GM23338 (cell line): Measurements from ENCODE around the gene FAAP100. TPM values are rescaled to one million over a fixed set of nuclear protein-coding genes. Genes with fewer than 3 reads are reported as not detected.
A peak's percentile ranks its signal among the peaks of the same experiment; 100 is the strongest.

Experiments
- ATAC-seq: fragments of 200-7000 bp; cut with Tn5 transposase; 3 replicates; pipeline ENCODE4 v1.9.1; 2020
- DNase-seq: peaks from one replicate; pipeline ENCODE4 v3.0.0-alpha.2; 2015; ENCODE audit warnings: low spot score
- H2AFZ ChIP-seq: fragments of 200-600 bp; sonication (generic); 2 replicates; pipeline ENCODE4 v1.8.0; 2016; ENCODE audit warnings: antibody characterized with exemption, mild to moderate bottlenecking, moderate library complexity
- H3F3A ChIP-seq: fragments of 200-600 bp; sonication (generic); replicated peaks from 2 replicates; pipeline ENCODE4 v1.8.0; 2017; ENCODE audit warnings: antibody characterized with exemption, mixed run types, low read depth
- H3K27ac ChIP-seq: fragments of 200-600 bp; sonication (generic); 2 replicates; pipeline ENCODE4 v1.6.1; 2016; ENCODE audit warnings: low read depth
- H3K27me3 ChIP-seq: fragments of 200-600 bp; sonication (generic); 2 replicates; pipeline ENCODE4 v1.8.0; 2016; ENCODE audit warnings: mild to moderate bottlenecking, mixed run types, moderate library complexity; ENCODE audit not compliant: insufficient read depth
- H3K36me3 ChIP-seq: fragments of 200-600 bp; sonication (generic); 2 replicates; pipeline ENCODE4 v1.8.0; 2016; ENCODE audit warnings: mild to moderate bottlenecking; ENCODE audit not compliant: insufficient read depth
- H3K4me1 ChIP-seq: fragments of 200-600 bp; sonication (generic); 2 replicates; pipeline ENCODE4 v1.8.0; 2016; ENCODE audit warnings: mild to moderate bottlenecking, moderate library complexity; ENCODE audit not compliant: insufficient read depth
- H3K4me2 ChIP-seq: fragments of 200-600 bp; sonication (generic); 2 replicates; pipeline ENCODE4 v1.7.1; 2017; ENCODE audit warnings: mixed run types
- H3K4me3 ChIP-seq: fragments of 200-600 bp; sonication (generic); 2 replicates; pipeline ENCODE4 v1.6.1; 2016; ENCODE audit warnings: mixed run types
- H3K79me2 ChIP-seq: fragments of 200-600 bp; sonication (generic); replicated peaks from 2 replicates; pipeline ENCODE4 v1.8.0; 2017; ENCODE audit warnings: mild to moderate bottlenecking; ENCODE audit not compliant: insufficient read depth
- H3K9me2 ChIP-seq: fragments of 200-600 bp; sonication (generic); 2 replicates; pipeline ENCODE4 v1.8.0; 2017; ENCODE audit not compliant: insufficient read depth
- H4K20me1 ChIP-seq: fragments of 200-600 bp; sonication (generic); replicated peaks from 2 replicates; pipeline ENCODE4 v1.8.0; 2017; ENCODE audit warnings: mild to moderate bottlenecking; ENCODE audit not compliant: insufficient read depth
- H3K27ac Mint-ChIP-seq: 2 replicates; pipeline ENCODE4 v1.8.0; 2020; ENCODE audit warnings: inconsistent platforms, mild to moderate bottlenecking, moderate library complexity, mixed read lengths
- H3K27me3 Mint-ChIP-seq: 3 replicates; pipeline ENCODE4 v1.8.0; 2022; ENCODE audit warnings: low read depth, mild to moderate bottlenecking, moderate library complexity, mixed read lengths, inconsistent platforms; ENCODE audit not compliant: insufficient read depth, poor library complexity
- H3K36me3 Mint-ChIP-seq: 3 replicates; pipeline ENCODE4 v1.8.0; 2021; ENCODE audit warnings: low read depth, mild to moderate bottlenecking, inconsistent platforms, moderate library complexity, mixed read lengths
- H3K4me1 Mint-ChIP-seq: 3 replicates; pipeline ENCODE4 v1.8.0; 2020; ENCODE audit warnings: mild to moderate bottlenecking, inconsistent platforms, mixed read lengths
- H3K4me3 Mint-ChIP-seq: 3 replicates; pipeline ENCODE4 v1.8.0; 2021; ENCODE audit warnings: moderate library complexity, mild to moderate bottlenecking, inconsistent platforms, mixed read lengths
- H3K9me3 Mint-ChIP-seq: 3 replicates; pipeline ENCODE4 v1.8.0; 2020; ENCODE audit warnings: moderate library complexity, mild to moderate bottlenecking, inconsistent platforms, mixed read lengths
- CREB1 ChIP-seq: fragments of 250-450 bp; sonication (Bioruptor Pico); IDR thresholded peaks from 2 replicates; pipeline ENCODE4 v1.5.0; 2020; ENCODE audit warnings: low read depth, mild to moderate bottlenecking, moderate library complexity
- EZH2 ChIP-seq: fragments of 200-600 bp; sonication (generic); IDR thresholded peaks from one replicate; pipeline ENCODE4 v1.8.0; 2017; ENCODE audit warnings: antibody characterized with exemption, mild to moderate bottlenecking, low read depth; ENCODE audit not compliant: unreplicated experiment
- EZH2phosphoT487 ChIP-seq: fragments of 200-600 bp; sonication (generic); IDR thresholded peaks from one replicate; pipeline ENCODE4 v1.8.1; 2018; ENCODE audit warnings: antibody characterized with exemption; ENCODE audit not compliant: unreplicated experiment
- POLR2AphosphoS5 ChIP-seq: IDR thresholded peaks from 2 replicates; pipeline ENCODE4 v1.6.1; 2016; ENCODE audit warnings: antibody characterized with exemption, low read depth
- STAT1 ChIP-seq: IDR thresholded peaks from one replicate; pipeline ENCODE4 v1.6.1; 2016; ENCODE audit warnings: antibody characterized with exemption; ENCODE audit not compliant: unreplicated experiment
- ZNF114 ChIP-seq: fragments of 250-450 bp; sonication (Bioruptor Pico); IDR thresholded peaks from 2 replicates; pipeline ENCODE4 v1.5.0; 2020; ENCODE audit warnings: mild to moderate bottlenecking, moderate library complexity
- polyA plus RNA-seq: library from polyadenylated mRNA; unstranded; fragments of >200 nt; fragmentation: Nextera tagmentation; extraction: Ambion mirVana; gene quantifications from 2 replicates; pipeline ENCODE4 v1.2.1, GENCODE V29; 2016
- total RNA-seq: library from RNA; depleted of rRNA; stranded (reverse); fragments of >200 nt; shearing (Covaris generic); gene quantifications from 2 replicates; pipeline ENCODE4 v1.2.3, GENCODE V29; 2014
- TF ChIP-seq, protein P1 (sequence below), 2 experiments: fragments of 200-600 bp in 1 of 2; sonication (generic) in 1 of 2; conservative IDR thresholded peaks; 2 replicates each; pipeline versions ENCODE4 v1.5.1 to v1.6.1; 2016 to 2017; ENCODE audit warnings: antibody characterized with exemption in 2 of 2, low read depth in 2 of 2, mild to moderate bottlenecking in 2 of 2, moderate library complexity in 1 of 2
- TF ChIP-seq, protein P2 (sequence below): fragments of 250-450 bp; sonication (Bioruptor Pico); IDR thresholded peaks from 2 replicates; pipeline ENCODE4 v1.5.0; 2020; ENCODE audit warnings: mild to moderate bottlenecking, moderate library complexity
- TF ChIP-seq, protein P3 (sequence below): IDR thresholded peaks from 2 replicates; pipeline ENCODE4 v1.6.1; 2016; ENCODE audit warnings: antibody characterized with exemption

FAAP100 gene
- total and polyA plus RNA-seq, 2 experiments from 2014 or later, result 16.0 to 50.5 TPM

DNA sequence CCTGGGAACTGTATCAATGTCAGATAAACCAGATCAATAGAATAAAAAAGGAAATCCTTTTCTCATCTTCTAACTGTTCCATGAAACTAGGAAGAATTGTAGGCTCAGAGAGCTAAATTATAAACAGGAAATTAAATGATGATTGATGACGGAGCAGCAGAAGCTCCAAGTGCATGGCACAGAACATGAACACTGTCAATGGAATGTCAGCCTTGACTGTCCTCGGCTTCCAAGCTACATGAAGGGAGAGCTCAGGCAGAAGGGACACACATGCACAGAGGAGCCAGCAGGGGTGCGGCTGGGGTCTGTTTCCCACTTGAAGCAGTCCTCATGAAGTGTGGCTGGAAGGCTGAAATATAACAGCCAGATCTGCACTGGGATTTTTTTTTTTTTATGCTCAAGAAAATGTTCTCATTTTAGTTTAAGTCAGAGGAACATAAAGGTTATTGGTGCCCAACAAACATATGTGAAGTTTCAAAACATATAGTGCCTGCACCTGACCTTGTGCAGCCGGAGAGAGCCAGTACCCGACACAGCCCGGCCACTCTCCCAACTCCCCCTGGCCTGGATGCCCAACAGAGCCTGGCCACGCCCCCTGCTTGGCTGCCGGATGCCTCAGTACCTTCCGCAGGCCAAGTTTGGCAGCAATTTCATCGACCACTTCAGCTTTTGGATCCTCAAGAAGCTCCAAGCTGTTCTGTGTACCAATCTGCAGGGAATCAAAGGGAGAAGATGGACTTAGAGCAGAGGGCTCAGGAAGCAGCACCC is 47.8 kb upstream of the FAAP100 start:
- peaks cover 63% of the 10 kb centered on the region for H3K36me3 ChIP-seq
- H3K27me3 ChIP-seq, result no peaks in the 10 kb centered on the region
- Mint-ChIP-seq H3K27me3 (no peaks in the 10 kb centered on the region), H3K9me3 (no peaks in the 10 kb centered on the region), H3K36me3 (peaks cover 73% of the 10 kb centered on the region), H3K27ac (no peak overlapping the region), H3K4me1 (no peaks in the 10 kb centered on the region), H3K4me3 (no peak overlapping the region)
- peaks cover 29% of the 10 kb centered on the region for H4K20me1 ChIP-seq
- ATAC-seq, result no peak
- 0 out of 2 replicates have a peak, but pooled peaks cover 9% of the 10 kb centered on the region for H3K79me2 ChIP-seq
- H2AFZ ChIP-seq, result no peak overlapping the region
- peaks cover 20% of the 10 kb centered on the region for H3F3A ChIP-seq
- TF ChIP-seq ZNF114 (CRISPR knock-in tag) (no peak), EZH2phosphoT487 (no peak)
- TF ChIP-seq, protein P1, sequence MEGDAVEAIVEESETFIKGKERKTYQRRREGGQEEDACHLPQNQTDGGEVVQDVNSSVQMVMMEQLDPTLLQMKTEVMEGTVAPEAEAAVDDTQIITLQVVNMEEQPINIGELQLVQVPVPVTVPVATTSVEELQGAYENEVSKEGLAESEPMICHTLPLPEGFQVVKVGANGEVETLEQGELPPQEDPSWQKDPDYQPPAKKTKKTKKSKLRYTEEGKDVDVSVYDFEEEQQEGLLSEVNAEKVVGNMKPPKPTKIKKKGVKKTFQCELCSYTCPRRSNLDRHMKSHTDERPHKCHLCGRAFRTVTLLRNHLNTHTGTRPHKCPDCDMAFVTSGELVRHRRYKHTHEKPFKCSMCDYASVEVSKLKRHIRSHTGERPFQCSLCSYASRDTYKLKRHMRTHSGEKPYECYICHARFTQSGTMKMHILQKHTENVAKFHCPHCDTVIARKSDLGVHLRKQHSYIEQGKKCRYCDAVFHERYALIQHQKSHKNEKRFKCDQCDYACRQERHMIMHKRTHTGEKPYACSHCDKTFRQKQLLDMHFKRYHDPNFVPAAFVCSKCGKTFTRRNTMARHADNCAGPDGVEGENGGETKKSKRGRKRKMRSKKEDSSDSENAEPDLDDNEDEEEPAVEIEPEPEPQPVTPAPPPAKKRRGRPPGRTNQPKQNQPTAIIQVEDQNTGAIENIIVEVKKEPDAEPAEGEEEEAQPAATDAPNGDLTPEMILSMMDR (conservative IDR thresholded peaks at IDR 0.05; ENCODE audit: low read depth in 2 of 2), result no peak
- no peak overlapping the region for H3K4me2 ChIP-seq
- no peak overlapping the region for H3K4me3 ChIP-seq
- H3K27ac ChIP-seq, result no peak overlapping the region
- H3K9me2 ChIP-seq, result no peaks in the 10 kb centered on the region
- peak; percentile 20 for DNase-seq
- H3K4me1 ChIP-seq, result no peaks in the 10 kb centered on the region

DNA sequence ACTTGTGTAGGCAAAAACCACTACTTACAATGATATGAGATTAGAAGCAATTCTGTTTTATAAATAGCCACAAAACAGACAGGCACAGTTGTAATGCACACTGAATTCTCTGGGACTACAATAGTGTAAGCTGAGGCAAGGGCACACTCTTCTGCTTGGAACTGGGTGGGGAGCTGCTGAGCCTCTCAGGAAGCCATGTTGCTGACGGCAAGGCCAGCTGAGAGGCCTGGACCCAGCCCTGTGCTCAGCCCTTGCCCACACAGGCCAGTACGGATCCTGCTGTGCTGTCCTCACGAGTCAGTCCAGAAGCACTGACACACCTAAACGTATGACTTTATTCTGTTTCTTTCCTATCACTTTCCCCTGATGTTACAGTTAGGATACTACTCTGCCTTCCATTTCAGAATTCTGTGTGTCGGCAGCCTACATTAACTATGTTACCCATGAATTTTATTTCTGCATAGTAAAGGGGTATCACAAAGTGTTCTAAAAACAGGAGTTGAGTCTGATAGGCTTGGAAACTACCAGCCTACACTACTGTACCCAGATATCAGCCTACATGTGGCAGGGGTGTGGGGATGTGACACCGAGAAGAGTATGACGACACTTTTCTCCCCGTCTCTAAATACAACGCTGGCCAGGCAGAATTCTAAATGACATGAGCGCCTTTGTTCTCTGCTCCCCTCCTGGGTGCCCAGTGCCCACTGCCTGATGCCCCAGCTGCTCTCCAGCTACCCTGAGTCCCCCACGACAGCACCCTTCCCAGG is 41.1 kb upstream of the FAAP100 start:
- no peaks in the 10 kb centered on the region for H3K79me2 ChIP-seq
- peaks cover 14% of the 10 kb centered on the region for H4K20me1 ChIP-seq
- H3K9me3 Mint-ChIP-seq, result no peaks in the 10 kb centered on the region
- DNase-seq (no peak), ATAC-seq (no peak)
- H3K27me3 ChIP-seq, result no peaks in the 10 kb centered on the region
- no peak overlapping the region for H3K4me3 ChIP-seq
- no peaks in the 10 kb centered on the region for H3K4me1 Mint-ChIP-seq
- H3K27ac ChIP-seq, result no peak overlapping the region
- H2AFZ ChIP-seq, result no peak overlapping the region
- no peak overlapping the region for H3K4me2 ChIP-seq
- peaks cover 77% of the 10 kb centered on the region for H3K36me3 Mint-ChIP-seq
- H3K27ac Mint-ChIP-seq, result no peak overlapping the region
- peaks cover 8% of the 10 kb centered on the region; the same call in 1 of the 2 replicates for H3F3A ChIP-seq
- H3K36me3 ChIP-seq, result peaks cover 34% of the 10 kb centered on the region
- H3K4me3 Mint-ChIP-seq, result no peak overlapping the region
- peaks cover 9% of the 10 kb centered on the region for H3K27me3 Mint-ChIP-seq
- H3K9me2 ChIP-seq, result no peaks in the 10 kb centered on the region
- H3K4me1 ChIP-seq, result no peaks in the 10 kb centered on the region
- TF ChIP-seq CREB1 (CRISPR knock-in tag), result no peak
- no peak for TF ChIP-seq STAT1
- TF ChIP-seq, protein P2, sequence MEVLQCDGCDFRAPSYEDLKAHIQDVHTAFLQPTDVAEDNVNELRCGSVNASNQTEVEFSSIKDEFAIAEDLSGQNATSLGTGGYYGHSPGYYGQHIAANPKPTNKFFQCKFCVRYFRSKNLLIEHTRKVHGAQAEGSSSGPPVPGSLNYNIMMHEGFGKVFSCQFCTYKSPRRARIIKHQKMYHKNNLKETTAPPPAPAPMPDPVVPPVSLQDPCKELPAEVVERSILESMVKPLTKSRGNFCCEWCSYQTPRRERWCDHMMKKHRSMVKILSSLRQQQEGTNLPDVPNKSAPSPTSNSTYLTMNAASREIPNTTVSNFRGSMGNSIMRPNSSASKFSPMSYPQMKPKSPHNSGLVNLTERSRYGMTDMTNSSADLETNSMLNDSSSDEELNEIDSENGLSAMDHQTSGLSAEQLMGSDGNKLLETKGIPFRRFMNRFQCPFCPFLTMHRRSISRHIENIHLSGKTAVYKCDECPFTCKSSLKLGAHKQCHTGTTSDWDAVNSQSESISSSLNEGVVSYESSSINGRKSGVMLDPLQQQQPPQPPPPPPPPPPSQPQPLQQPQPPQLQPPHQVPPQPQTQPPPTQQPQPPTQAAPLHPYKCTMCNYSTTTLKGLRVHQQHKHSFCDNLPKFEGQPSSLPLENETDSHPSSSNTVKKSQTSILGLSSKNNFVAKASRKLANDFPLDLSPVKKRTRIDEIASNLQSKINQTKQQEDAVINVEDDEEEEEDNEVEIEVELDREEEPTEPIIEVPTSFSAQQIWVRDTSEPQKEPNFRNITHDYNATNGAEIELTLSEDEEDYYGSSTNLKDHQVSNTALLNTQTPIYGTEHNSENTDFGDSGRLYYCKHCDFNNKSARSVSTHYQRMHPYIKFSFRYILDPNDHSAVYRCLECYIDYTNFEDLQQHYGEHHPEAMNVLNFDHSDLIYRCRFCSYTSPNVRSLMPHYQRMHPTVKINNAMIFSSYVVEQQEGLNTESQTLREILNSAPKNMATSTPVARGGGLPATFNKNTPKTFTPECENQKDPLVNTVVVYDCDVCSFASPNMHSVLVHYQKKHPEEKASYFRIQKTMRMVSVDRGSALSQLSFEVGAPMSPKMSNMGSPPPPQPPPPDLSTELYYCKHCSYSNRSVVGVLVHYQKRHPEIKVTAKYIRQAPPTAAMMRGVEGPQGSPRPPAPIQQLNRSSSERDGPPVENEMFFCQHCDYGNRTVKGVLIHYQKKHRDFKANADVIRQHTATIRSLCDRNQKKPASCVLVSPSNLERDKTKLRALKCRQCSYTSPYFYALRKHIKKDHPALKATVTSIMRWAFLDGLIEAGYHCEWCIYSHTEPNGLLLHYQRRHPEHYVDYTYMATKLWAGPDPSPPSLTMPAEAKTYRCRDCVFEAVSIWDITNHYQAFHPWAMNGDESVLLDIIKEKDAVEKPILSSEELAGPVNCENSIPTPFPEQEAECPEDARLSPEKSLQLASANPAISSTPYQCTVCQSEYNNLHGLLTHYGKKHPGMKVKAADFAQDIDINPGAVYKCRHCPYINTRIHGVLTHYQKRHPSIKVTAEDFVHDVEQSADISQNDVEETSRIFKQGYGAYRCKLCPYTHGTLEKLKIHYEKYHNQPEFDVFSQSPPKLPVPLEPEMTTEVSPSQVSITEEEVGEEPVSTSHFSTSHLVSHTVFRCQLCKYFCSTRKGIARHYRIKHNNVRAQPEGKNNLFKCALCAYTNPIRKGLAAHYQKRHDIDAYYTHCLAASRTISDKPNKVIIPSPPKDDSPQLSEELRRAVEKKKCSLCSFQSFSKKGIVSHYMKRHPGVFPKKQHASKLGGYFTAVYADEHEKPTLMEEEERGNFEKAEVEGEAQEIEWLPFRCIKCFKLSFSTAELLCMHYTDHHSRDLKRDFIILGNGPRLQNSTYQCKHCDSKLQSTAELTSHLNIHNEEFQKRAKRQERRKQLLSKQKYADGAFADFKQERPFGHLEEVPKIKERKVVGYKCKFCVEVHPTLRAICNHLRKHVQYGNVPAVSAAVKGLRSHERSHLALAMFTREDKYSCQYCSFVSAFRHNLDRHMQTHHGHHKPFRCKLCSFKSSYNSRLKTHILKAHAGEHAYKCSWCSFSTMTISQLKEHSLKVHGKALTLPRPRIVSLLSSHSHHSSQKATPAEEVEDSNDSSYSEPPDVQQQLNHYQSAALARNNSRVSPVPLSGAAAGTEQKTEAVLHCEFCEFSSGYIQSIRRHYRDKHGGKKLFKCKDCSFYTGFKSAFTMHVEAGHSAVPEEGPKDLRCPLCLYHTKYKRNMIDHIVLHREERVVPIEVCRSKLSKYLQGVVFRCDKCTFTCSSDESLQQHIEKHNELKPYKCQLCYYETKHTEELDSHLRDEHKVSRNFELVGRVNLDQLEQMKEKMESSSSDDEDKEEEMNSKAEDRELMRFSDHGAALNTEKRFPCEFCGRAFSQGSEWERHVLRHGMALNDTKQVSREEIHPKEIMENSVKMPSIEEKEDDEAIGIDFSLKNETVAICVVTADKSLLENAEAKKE (CRISPR knock-in tag), result no peak
- TF ChIP-seq POLR2AphosphoS5, result no peak
- TF ChIP-seq, protein P3, sequence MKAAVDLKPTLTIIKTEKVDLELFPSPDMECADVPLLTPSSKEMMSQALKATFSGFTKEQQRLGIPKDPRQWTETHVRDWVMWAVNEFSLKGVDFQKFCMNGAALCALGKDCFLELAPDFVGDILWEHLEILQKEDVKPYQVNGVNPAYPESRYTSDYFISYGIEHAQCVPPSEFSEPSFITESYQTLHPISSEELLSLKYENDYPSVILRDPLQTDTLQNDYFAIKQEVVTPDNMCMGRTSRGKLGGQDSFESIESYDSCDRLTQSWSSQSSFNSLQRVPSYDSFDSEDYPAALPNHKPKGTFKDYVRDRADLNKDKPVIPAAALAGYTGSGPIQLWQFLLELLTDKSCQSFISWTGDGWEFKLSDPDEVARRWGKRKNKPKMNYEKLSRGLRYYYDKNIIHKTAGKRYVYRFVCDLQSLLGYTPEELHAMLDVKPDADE, result no peak
- no peak for TF ChIP-seq ZNF114 (CRISPR knock-in tag)
- no peak for TF ChIP-seq EZH2
- no peak for TF ChIP-seq EZH2phosphoT487
